NCI-H510A treated with DMSO at 0.1 percent for 48 hours (cell line): ENCODE results near the gene CELA2B.
"Not testable (repeated sequence)": the region's sequence is repeated elsewhere in the genome, so short reads cannot be mapped to it uniquely, and the experiment has no call there.

Experiments
- DNase-seq: peaks from one replicate; lab custom pipeline; 2025; lab: John Stamatoyannopoulos, UW

Gene CELA2B

GRCh38 chr1:15475752-15476314 is at the start of gene CELA2B:
Gene CELA2B, plus strand, starts transcription at chr1:15476104. Its CDS starts 22 bp downstream, at chr1:15476126.
- DNase-seq: no peak

- no peak for DNase-seq
Observed at GRCh38 chr1:15426492-15427279, 49.2 kb upstream of the CELA2B start.

GRCh38 chr1:15427280-15427666 is 48.6 kb upstream of the CELA2B start:
- DNase-seq: no peak

GRCh38 chr1:15428252-15428651 is 47.7 kb upstream of the CELA2B start:
- not testable (repeated sequence) for DNase-seq

GRCh38 chr1:15428815-15429435 is 47.0 kb upstream of the CELA2B start:
- DNase-seq: no peak

GRCh38 chr1:15429701-15430149 is 46.2 kb upstream of the CELA2B start:
- DNase-seq: no peak

GRCh38 chr1:15430787-15431570 is 44.9 kb upstream of the CELA2B start:
- peak; percentile 72 for DNase-seq

- DNase-seq: no peak
Observed at GRCh38 chr1:15431571-15431948, 44.3 kb upstream of the CELA2B start.

- no peak for DNase-seq
Observed at GRCh38 chr1:15432324-15432723, 43.6 kb upstream of the CELA2B start.

GRCh38 chr1:15433471-15433870 is 42.4 kb upstream of the CELA2B start:
- DNase-seq: no peak

GRCh38 chr1:15434739-15435138 is 41.2 kb upstream of the CELA2B start:
- not testable (repeated sequence) for DNase-seq

- DNase-seq: no peak
Observed at GRCh38 chr1:15435239-15436077, 40.4 kb upstream of the CELA2B start.

GRCh38 chr1:15436881-15437442 is 38.9 kb upstream of the CELA2B start:
- DNase-seq: peak; percentile 62

- DNase-seq: no peak
Observed at GRCh38 chr1:15439325-15439724, 36.6 kb upstream of the CELA2B start.

- no peak for DNase-seq
Observed at GRCh38 chr1:15440357-15440756, 35.5 kb upstream of the CELA2B start.

GRCh38 chr1:15441247-15441646 is 34.7 kb upstream of the CELA2B start:
- DNase-seq: no peak

GRCh38 chr1:15442119-15442518 is 33.8 kb upstream of the CELA2B start:
- DNase-seq: no peak

GRCh38 chr1:15442759-15443158 is 33.1 kb upstream of the CELA2B start:
- DNase-seq: no peak

GRCh38 chr1:15443281-15443680 is 32.6 kb upstream of the CELA2B start:
- DNase-seq: no peak

- DNase-seq: no peak
Observed at GRCh38 chr1:15444468-15445389, 31.2 kb upstream of the CELA2B start.
